Coronary artery (tissue), 2 donors: ENCODE data around the gene NMNAT1.

Experiments
- DNase-seq: peaks from one replicate; pipeline ENCODE4 v3.0.0-alpha.2; 2017; ENCODE audit warnings: low spot score
- H3K27ac ChIP-seq, 2 donors: fragments of 200-600 bp; sonication (generic); one replicate each; pipeline ENCODE4 v1.5.1; 2016 to 2019
- H3K4me3 ChIP-seq: fragments of 200-600 bp; sonication (generic); 2 replicates; pipeline ENCODE4 v1.5.1; 2016; ENCODE audit warnings: mild to moderate bottlenecking, moderate library complexity
- TF ChIP-seq, protein P1 (sequence below): fragments of 200-600 bp; sonication (generic); IDR thresholded peaks from one replicate; pipeline ENCODE4 v1.5.1; 2019; ENCODE audit warnings: antibody characterized with exemption

NMNAT1 gene

GRCh38 chr1:9922342-9922741, 20.9 kb upstream of the NMNAT1 start:
- DNase-seq = no peak
- TF ChIP-seq, protein P1, sequence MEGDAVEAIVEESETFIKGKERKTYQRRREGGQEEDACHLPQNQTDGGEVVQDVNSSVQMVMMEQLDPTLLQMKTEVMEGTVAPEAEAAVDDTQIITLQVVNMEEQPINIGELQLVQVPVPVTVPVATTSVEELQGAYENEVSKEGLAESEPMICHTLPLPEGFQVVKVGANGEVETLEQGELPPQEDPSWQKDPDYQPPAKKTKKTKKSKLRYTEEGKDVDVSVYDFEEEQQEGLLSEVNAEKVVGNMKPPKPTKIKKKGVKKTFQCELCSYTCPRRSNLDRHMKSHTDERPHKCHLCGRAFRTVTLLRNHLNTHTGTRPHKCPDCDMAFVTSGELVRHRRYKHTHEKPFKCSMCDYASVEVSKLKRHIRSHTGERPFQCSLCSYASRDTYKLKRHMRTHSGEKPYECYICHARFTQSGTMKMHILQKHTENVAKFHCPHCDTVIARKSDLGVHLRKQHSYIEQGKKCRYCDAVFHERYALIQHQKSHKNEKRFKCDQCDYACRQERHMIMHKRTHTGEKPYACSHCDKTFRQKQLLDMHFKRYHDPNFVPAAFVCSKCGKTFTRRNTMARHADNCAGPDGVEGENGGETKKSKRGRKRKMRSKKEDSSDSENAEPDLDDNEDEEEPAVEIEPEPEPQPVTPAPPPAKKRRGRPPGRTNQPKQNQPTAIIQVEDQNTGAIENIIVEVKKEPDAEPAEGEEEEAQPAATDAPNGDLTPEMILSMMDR = no peak

DNA sequence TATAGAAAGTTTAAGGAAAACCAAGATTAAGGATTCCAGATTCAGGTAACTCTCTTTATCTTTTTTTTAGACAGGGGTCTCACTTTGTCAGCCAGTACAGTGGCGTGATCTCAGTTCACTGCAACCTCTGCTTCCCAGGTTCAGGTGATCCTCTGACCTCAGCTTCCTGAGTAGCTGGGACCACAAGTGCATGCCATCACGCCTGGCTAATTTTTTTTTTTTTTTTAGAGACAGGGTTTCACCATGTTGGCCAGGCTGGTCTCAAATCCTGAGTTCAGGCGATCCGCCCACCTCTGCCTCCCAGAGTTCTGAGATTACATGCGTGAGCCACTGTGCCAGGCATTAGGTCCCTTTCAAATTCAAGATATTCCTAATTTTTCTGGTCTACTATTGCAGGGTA, 16.0 kb upstream of the NMNAT1 start:
- DNase-seq = no peak
- H3K27ac ChIP-seq = no peak overlapping the region
- TF ChIP-seq, protein P1 = no peak
- no peak overlapping the region for H3K4me3 ChIP-seq

More at GRCh38 chr1:9922342-9922741, 20.9 kb upstream of the NMNAT1 start:
- no peak overlapping the region for H3K27ac ChIP-seq
- H3K4me3 ChIP-seq = no peak overlapping the region

DNA sequence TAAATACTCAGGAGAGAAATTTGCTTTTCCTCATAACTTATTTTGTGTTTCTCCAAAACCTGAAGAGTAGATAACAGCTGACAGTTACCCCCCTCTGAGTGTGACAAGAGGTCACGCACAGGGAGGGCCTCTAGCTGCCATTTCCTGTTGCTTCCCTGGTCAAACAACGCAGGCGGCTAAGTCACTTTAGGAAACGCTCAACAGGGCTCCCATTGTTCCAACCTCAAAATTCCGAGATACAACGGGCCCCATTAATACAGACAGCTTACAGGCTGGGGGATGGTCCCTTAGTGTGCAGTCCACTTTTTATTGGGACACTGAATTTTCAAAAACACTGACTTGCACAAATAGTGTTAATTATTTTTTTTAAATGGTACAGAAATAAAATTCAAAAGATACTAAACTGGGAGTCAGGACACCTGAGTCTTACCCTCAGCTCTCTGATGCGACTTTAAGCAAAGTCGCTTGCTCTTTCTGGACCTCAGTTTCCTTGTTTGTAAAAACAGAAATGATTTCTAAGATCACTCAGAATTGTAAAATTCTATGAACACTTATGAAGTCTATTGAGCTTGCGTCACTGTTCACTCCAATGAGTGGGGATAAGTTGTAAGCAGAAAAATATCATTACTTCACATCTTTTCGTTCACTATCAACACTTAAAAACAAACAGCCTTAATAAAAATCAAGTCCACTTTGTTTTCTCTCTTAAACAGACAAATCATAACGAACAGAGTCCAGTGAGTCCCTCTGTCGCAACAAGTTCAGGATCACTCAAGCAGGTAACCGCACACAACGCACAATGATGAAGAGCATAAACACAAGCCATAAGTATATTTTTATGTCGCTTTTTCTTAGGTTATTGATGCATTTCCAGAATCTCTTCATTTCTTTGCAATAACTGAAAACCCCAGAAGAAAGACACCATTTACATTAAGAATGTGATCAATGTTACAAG, 13.6 kb upstream of the NMNAT1 start:
- DNase-seq = no peak
- TF ChIP-seq, protein P1 = no peak
- H3K27ac ChIP-seq = no peak overlapping the region
- no peak overlapping the region for H3K4me3 ChIP-seq

DNA sequence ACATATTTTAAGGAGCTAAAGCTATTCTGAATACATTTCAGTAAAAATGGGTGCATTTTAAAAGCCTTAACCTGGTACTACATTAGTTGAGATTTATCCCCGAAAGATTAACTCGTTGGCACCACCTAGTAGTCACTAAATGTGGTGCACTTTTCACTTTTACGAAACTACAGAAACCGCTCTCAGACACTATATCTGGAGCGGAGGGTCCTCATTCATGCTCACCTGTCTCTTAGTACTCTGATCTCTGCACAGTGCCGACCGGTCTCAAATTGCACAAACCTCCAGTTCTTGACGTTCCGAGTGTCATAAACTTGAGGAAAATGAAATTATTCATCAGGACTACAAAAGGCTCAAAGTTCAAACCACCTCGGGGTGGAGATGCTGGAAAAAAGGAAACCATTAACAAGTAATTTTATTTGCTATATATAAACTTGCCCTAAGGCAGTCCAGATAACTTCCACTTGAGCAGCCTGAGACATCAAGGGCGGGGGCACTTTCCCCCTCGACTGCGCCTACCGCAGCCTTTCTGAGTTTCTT, 806 bp upstream of the NMNAT1 start:
- TF ChIP-seq, protein P1 = no peak
- DNase-seq = no peak
- Histone ChIP-seq H3K27ac (peak overlapping the region; percentile 81 to 89), H3K4me3 (peak overlapping the region; percentile 90)

DNA sequence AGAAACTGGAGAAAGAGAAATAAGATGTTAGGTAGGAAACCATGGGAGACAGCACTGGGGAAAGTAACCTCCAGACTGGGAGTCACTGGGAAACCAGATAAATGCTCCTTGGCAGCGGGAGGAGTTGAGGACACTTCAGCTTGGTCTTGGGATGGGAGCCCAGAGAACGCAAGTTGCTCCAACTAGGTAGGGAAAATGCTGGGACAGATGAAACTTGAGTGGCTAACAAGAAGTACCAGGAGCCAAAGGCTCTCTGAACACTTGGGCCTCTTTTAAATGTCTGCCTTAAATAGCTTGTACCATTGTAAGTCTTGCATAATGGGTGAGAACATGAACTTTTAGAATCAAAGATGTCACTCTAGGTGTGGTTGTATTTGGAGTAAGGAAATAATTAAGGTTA, 3.0 kb downstream of the NMNAT1 start:
- no peak for DNase-seq
- H3K27ac ChIP-seq = no peak overlapping the region
- no peak overlapping the region for H3K4me3 ChIP-seq
- TF ChIP-seq, protein P1 = no peak

GRCh38 chr1:9957726-9958125, 14.5 kb downstream of the NMNAT1 start:
- TF ChIP-seq, protein P1 = no peak
- Histone ChIP-seq H3K27ac (no peak overlapping the region), H3K4me3 (no peak overlapping the region)
- no peak for DNase-seq

GRCh38 chr1:9960011-9960410, 16.7 kb downstream of the NMNAT1 start:
- no peak overlapping the region for H3K4me3 ChIP-seq
- TF ChIP-seq, protein P1 = no peak
- no peak for DNase-seq
- H3K27ac ChIP-seq = no peak overlapping the region
